Endothelial cell of umbilical vein (primary cell): ENCODE measurements around the gene OR13C4. TPM values are rescaled to one million over a fixed set of nuclear protein-coding genes. Genes with fewer than 3 reads are reported as not detected.
"Not testable (repeated sequence)": the region's sequence is repeated elsewhere in the genome, so short reads cannot be mapped to it uniquely, and the experiment has no call there.

ENCODE experiments used
- BruUV-seq: library from RNA; stranded (reverse); fragments of 400-500 nt; replicated peaks from 2 replicates; lab custom pipeline; 2021; lab: Mats Ljungman, UMichigan
- CTCF ChIA-PET: fragments of 300-600, 350-600 bp; sonication (Branson Sonifier 250); formaldehyde crosslinking; loops from one replicate; lab custom pipeline; 2021; ENCODE audit warnings: antibody characterized with exemption, inconsistent platforms; lab: Charles Lee
- POLR2A ChIA-PET: fragments of 300-600, 350-600 bp; sonication (Branson Sonifier 250); formaldehyde crosslinking; loops from one replicate; lab custom pipeline; 2021; ENCODE audit warnings: antibody characterized with exemption, inconsistent platforms; lab: Charles Lee
- DNase-seq: peaks from one replicate; pipeline ENCODE4 v3.0.0-alpha.2; 2011; ENCODE audit warnings: low read depth, low spot score
- FAIRE-seq: peaks from 2 replicates; lab custom pipeline; 2011; peaks lifted over from hg19 to GRCh38; lab: Jason Lieb, UNC
- H2AFZ ChIP-seq: 2 replicates; pipeline ENCODE4 v1.6.0; 2012; ENCODE audit warnings: low read depth, low read length, control low read depth, inconsistent platforms
- H3K27ac ChIP-seq: 2 replicates; pipeline ENCODE4 v1.5.1; 2011; ENCODE audit warnings: low read depth, mild to moderate bottlenecking, control low read depth, low read length, moderate library complexity; ENCODE audit not compliant: insufficient read depth
- H3K27me3 ChIP-seq, 2 experiments: 2 replicates each; pipeline versions ENCODE4 v1.6.0 to v1.6.1; 2011; ENCODE audit warnings: low read length in 2 of 2, mixed read lengths in 1 of 2; ENCODE audit not compliant: control insufficient read depth in 2 of 2, insufficient read depth in 2 of 2
- H3K36me3 ChIP-seq, 2 experiments: 2 replicates in 1 of 2; 3 replicates in 1 of 2; pipeline ENCODE4 v1.5.1; 2011; ENCODE audit warnings: low read length in 2 of 2, mild to moderate bottlenecking in 1 of 2, moderate library complexity in 1 of 2; ENCODE audit not compliant: control insufficient read depth in 2 of 2, insufficient read depth in 2 of 2; ENCODE audit errors: extremely low read depth in 1 of 2
- H3K4me1 ChIP-seq: 3 replicates; pipeline ENCODE4 v1.5.1; 2011; ENCODE audit warnings: mild to moderate bottlenecking, low read length; ENCODE audit not compliant: control insufficient read depth, insufficient read depth; ENCODE audit errors: extremely low read depth
- H3K4me2 ChIP-seq: 2 replicates; pipeline ENCODE4 v1.6.1; 2011; ENCODE audit warnings: low read length, control low read depth, mixed read lengths; ENCODE audit not compliant: insufficient read depth
- H3K4me3 ChIP-seq, 3 experiments: fragments of 200-600 bp in 1 of 3; sonication (generic), shearing (Covaris generic) in 1 of 3; replicated peaks in 1 of 3; 2 replicates each; pipeline ENCODE4 v1.5.1; 2011 to 2016; ENCODE audit warnings: control low read depth in 3 of 3, low read length in 3 of 3, mild to moderate bottlenecking in 2 of 3, inconsistent platforms in 1 of 3, low read depth in 1 of 3, moderate library complexity in 1 of 3; ENCODE audit not compliant: insufficient read depth in 1 of 3
- H3K79me2 ChIP-seq: 2 replicates; pipeline ENCODE4 v1.6.0; 2012; ENCODE audit warnings: low read length, inconsistent platforms; ENCODE audit not compliant: control insufficient read depth, insufficient read depth
- H3K9ac ChIP-seq: replicated peaks from 2 replicates; pipeline ENCODE3; 2011; ENCODE audit warnings: low read length, control low read depth; ENCODE audit not compliant: insufficient read depth; ENCODE audit errors: extremely low read depth
- H3K9me1 ChIP-seq: replicated peaks from 3 replicates; pipeline ENCODE4 v1.6.0; 2011; ENCODE audit warnings: mild to moderate bottlenecking, low read length; ENCODE audit not compliant: control insufficient read depth, insufficient read depth; ENCODE audit errors: extremely low read depth
- H3K9me3 ChIP-seq: replicated peaks from 2 replicates; pipeline ENCODE4 v1.5.1; 2012; ENCODE audit warnings: low read length, inconsistent platforms; ENCODE audit not compliant: control insufficient read depth, insufficient read depth
- H4K20me1 ChIP-seq: replicated peaks from 2 replicates; pipeline ENCODE3; 2011; ENCODE audit warnings: mild to moderate bottlenecking, low read length; ENCODE audit not compliant: control insufficient read depth, insufficient read depth; ENCODE audit errors: extremely low read depth
- CTCF ChIP-seq, 2 donors: IDR thresholded peaks; 1 replicate in 1 of 2; 2 replicates in 1 of 2; pipeline ENCODE4 v1.5.1; 2011; ENCODE audit warnings: low read length in 2 of 2, mild to moderate bottlenecking in 2 of 2, moderate library complexity in 2 of 2, control low read depth in 1 of 2, inconsistent platforms in 1 of 2, low read depth in 1 of 2; ENCODE audit not compliant: insufficient read depth in 1 of 2; ENCODE audit errors: extremely low read depth in 1 of 2
- EZH2 ChIP-seq: IDR thresholded peaks from 2 replicates; pipeline ENCODE4 v1.6.1; 2012; ENCODE audit warnings: borderline replicate concordance, low read depth, mild to moderate bottlenecking, moderate library complexity, low read length, inconsistent platforms; ENCODE audit not compliant: severe bottlenecking
- FOS ChIP-seq: IDR thresholded peaks from 2 replicates; pipeline ENCODE4 v1.6.1; 2011; ENCODE audit warnings: mild to moderate bottlenecking, low read length, moderate library complexity, borderline replicate concordance; ENCODE audit not compliant: insufficient read depth
- GATA2 ChIP-seq: IDR thresholded peaks from 2 replicates; pipeline ENCODE4 v1.7.0; 2011; ENCODE audit warnings: low read depth, mild to moderate bottlenecking, moderate library complexity, mixed read lengths, low read length; ENCODE audit not compliant: insufficient read length, insufficient read depth
- MYC ChIP-seq: IDR thresholded peaks from one replicate; pipeline ENCODE4 v1.6.1; 2011; ENCODE audit warnings: mild to moderate bottlenecking, low read depth, low read length
- POLR2A ChIP-seq: IDR thresholded peaks from 2 replicates; pipeline ENCODE4 v1.6.1; 2012; ENCODE audit warnings: low read depth, mild to moderate bottlenecking, control low read depth, low read length
- POLR2AphosphoS5 ChIP-seq: IDR thresholded peaks from 2 replicates; pipeline ENCODE4 v1.6.1; 2012; ENCODE audit warnings: low read depth, mild to moderate bottlenecking, control low read depth, low read length, moderate library complexity; ENCODE audit not compliant: insufficient read depth
- dilution Hi-C: fragments of 300-500 bp; cut with MboI; formaldehyde crosslinking; loops from one replicate; pipeline ENCODE4 v1.15.0; 2019; ENCODE audit warnings: low sequenced_read_pairs; ENCODE audit not compliant: extremely low pct_ligation_motif_present
- intact Hi-C: fragments of 100-400 bp; cut with micrococcal nuclease; formaldehyde crosslinking; loops from one replicate; pipeline ENCODE4 v1.10.0; 2022
- polyA plus RNA-seq, 4 experiments: library from polyadenylated mRNA; depleted of rRNA in 3 of 4; stranded (reverse) in 3 of 4; unstranded in 1 of 4; fragments of >200 nt; gene quantifications; 2 replicates each; pipeline versions ENCODE4 v1.2.1 to v1.2.3, GENCODE V29; 2011 to 2012; ENCODE audit warnings: missing spikeins in 1 of 4
- total RNA-seq: library from RNA; stranded (reverse); gene quantifications from 2 replicates; pipeline ENCODE4 v1.2.3, GENCODE V29; 2021
- TF ChIP-seq, protein P1 (sequence below): IDR thresholded peaks from 2 replicates; pipeline ENCODE4 v1.6.1; 2011; ENCODE audit not compliant: insufficient read depth, insufficient read length

The OR13C4 gene
- total and polyA plus RNA-seq, 2 donors (not counting 3 experiments of a cell fraction or from before 2014, with no cell fraction given): not detected

GRCh38 chr9:104536756-104537155 is 9.7 kb upstream of the OR13C4 start, which contains the start of gene OR13C3:
OR13C3 (minus strand) TSS chr9:104536856; CDS start chr9:104536723, 133 bp downstream.
- Histone ChIP-seq H2AFZ (no peak within 1 kb of the TSS), H3K4me1 (no peaks in the 10 kb centered on the region), H3K9me1 (no peaks in the 10 kb centered on the region), H3K36me3 (no peaks in the 10 kb centered on the region), H3K79me2 (no peaks in the 10 kb centered on the region), H4K20me1 (no peaks in the 10 kb centered on the region), H3K4me2 (no peak within 1 kb of the TSS), H3K27me3 (no peaks in the 10 kb centered on the region), H3K4me3 (no peak within 1 kb of the TSS), H3K9me3 (no peaks in the 10 kb centered on the region), H3K9ac (no peak within 1 kb of the TSS), H3K27ac (no peak within 1 kb of the TSS)
- ChIA-PET CTCF (no interaction called here), POLR2A (no interaction called here)
- TF ChIP-seq FOS (no peak), EZH2 (no peak), POLR2A (no peak), GATA2 (no peak), POLR2AphosphoS5 (no peak), MYC (no peak), CTCF (IDR thresholded peaks at IDR 0.05; ENCODE audit: extremely low read depth in 1 of 2, insufficient read depth in 1 of 2, low read depth in 1 of 2, low read length in 2 of 2) (no peak)
- TF ChIP-seq, protein P1, sequence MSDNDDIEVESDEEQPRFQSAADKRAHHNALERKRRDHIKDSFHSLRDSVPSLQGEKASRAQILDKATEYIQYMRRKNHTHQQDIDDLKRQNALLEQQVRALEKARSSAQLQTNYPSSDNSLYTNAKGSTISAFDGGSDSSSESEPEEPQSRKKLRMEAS: no peak
- FAIRE-seq (no peak), DNase-seq (no peak)
- intact Hi-C loops: no loop called here
- no TSS peak for BruUV-seq
- dilution Hi-C loops: no loop called here

GRCh38 chr9:104520241-104520640 is 6.8 kb downstream of the OR13C4 start:
- H3K4me2 ChIP-seq, H3K9me1 ChIP-seq, H2AFZ ChIP-seq, H3K9ac ChIP-seq, intact Hi-C loops, CTCF ChIA-PET, H4K20me1 ChIP-seq, H3K27me3 ChIP-seq, BruUV-seq, H3K27ac ChIP-seq, H3K9me3 ChIP-seq, DNase-seq, H3K36me3 ChIP-seq, H3K4me1 ChIP-seq, H3K4me3 ChIP-seq, dilution Hi-C loops, FAIRE-seq, H3K79me2 ChIP-seq, POLR2A ChIA-PET: not testable (repeated sequence)
